ENCODE measurements around the gene MPP3. TPM values are rescaled to one million over a fixed set of nuclear protein-coding genes. Genes with fewer than 3 reads are reported as not detected.

MPP3 gene
- total RNA-seq, 6 donors from 2014 or later = 16.2 to 142 (median 38.5) TPM

- peak overlapping the region in 1 of 4 donors; percentile 2 for H3K27ac ChIP-seq
- no peak overlapping the region for H3K4me3 ChIP-seq
- no peaks in the 10 kb centered on the region for H3K9me3 ChIP-seq
- peaks cover 15 to 40% (median 20%) of the 10 kb centered on the region in 4 donors for H3K4me1 ChIP-seq
- WGBS, 2 donors = 68 to 80% methylated on average over 5 of the region's 5 CpGs
- H3K36me3 ChIP-seq = peaks cover 4 to 74% (median 40%) of the 10 kb centered on the region in 4 donors
- no peak for DNase-seq
- TF ChIP-seq POLR2A (IDR thresholded peaks at IDR 0.05) (no peak), CTCF (IDR thresholded peaks at IDR 0.05) (no peak), POLR2AphosphoS5 (IDR thresholded peaks at IDR 0.05) (no peak), EP300 (IDR thresholded peaks at IDR 0.05) (no peak)
- no peaks in the 10 kb centered on the region for H3K27me3 ChIP-seq
- no peak for ATAC-seq (ENCODE audit: low FRiP score in 2 of 2)
These were observed 65.3 kb downstream of the MPP3 start for GRCh38 chr17:43767713-43768059.

DNA sequence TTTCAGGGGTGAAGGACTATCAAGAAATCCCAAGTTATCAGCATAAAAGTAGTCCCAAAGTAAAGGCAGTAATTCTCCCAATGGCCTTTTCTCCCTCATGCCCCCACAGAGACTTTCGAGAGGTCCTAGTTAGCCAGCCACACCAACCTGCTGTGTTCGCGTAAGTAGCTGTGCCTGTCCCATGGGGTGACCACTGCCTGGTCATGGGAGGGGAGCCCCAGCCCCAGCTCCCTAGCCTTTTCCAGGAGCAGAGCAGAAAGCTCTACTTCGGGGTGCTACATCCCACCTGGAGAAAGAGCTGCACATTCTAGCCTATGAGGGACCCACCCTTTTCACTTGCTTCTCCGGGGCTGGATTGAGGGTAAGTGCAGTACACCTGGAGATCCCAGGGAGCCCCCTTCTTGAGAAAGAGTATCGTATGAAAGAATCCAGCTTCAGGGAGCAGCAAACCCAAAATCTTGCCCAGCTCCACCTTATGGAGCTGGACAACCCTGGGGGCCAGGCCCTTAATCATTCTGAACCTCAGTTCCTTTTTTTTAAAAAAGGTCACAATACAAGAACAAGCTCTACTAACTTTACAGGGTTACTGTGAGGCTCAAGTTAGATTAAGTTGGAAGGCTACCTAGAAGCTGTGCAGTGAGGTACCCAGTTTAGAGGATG lies 65.8 kb downstream of the MPP3 start:
- ATAC-seq (ENCODE audit: low FRiP score in 2 of 2) = no peak
- no peak for DNase-seq
- peak overlapping the region in 2 of 4 donors; percentile 2 for H3K27ac ChIP-seq
- 65 to 70% methylated on average over 4 to 6 of the region's 6 CpGs for WGBS, 2 donors
- H3K4me3 ChIP-seq = no peak overlapping the region
- H3K27me3 ChIP-seq = no peaks in the 10 kb centered on the region
- peaks cover 4 to 69% (median 35%) of the 10 kb centered on the region in 4 donors for H3K36me3 ChIP-seq
- peaks cover 13 to 35% (median 18%) of the 10 kb centered on the region in 4 donors for H3K4me1 ChIP-seq
- TF ChIP-seq POLR2AphosphoS5 (IDR thresholded peaks at IDR 0.05) (no peak), EP300 (IDR thresholded peaks at IDR 0.05) (no peak), POLR2A (IDR thresholded peaks at IDR 0.05) (no peak), CTCF (IDR thresholded peaks at IDR 0.05) (no peak)
- H3K9me3 ChIP-seq = no peaks in the 10 kb centered on the region

DNA sequence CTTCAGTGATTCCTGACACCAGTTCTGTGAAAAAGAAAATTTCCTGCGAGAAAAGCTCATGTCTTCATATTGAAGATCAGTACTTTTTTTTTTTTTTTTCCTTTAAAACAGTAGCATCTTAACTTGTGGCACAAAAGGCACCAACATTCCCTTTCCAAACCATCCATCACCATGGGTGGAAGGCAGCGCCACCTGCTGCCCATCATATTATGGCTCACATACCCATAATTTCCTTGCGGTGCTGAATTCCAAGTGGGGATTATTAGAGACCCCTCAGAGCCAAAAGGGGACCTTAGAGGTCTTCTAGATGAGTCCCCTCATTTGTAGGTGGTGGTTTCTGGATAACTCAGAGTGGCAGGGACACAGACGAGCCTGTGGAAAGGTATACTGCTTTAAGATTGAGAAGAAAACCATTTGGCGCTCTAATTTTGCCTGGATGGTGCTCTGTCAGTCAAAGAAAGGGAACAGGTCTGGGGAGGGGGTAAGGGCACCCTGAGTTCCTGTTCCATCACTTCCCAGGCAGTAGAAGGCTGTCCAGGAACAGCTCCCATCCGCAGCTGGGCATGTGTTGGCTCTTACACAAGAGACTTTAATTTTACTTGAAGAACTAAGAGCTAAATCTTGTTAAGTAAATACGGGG lies 66.4 kb downstream of the MPP3 start:
- ATAC-seq (ENCODE audit: low FRiP score in 2 of 2) (peak in 1 of 2 donors; percentile 60), DNase-seq (peak in 1 of 2 donors; percentile 47)
- WGBS, 2 donors = 51 to 55% methylated on average over 7 of the region's 7 CpGs
- Histone ChIP-seq H3K36me3 (peaks cover 4 to 63% (median 29%) of the 10 kb centered on the region in 4 donors), H3K9me3 (no peaks in the 10 kb centered on the region), H3K27me3 (no peaks in the 10 kb centered on the region), H3K27ac (no peak overlapping the region), H3K4me1 (peaks cover 13 to 33% (median 18%) of the 10 kb centered on the region in 4 donors), H3K4me3 (no peak overlapping the region)
- no peak for TF ChIP-seq EP300 (IDR thresholded peaks at IDR 0.05)
- TF ChIP-seq CTCF (IDR thresholded peaks at IDR 0.05) = peak; percentile 39 to 76 (median 58)

GRCh38 chr17:43760254-43760852 lies 72.6 kb downstream of the MPP3 start:
- peak in 1 of 2 donors; percentile 93 for DNase-seq
- 4 to 5% methylated on average over 10 of the region's 10 CpGs for WGBS, 2 donors
- Histone ChIP-seq H3K27me3 (no peaks in the 10 kb centered on the region), H3K27ac (no peak overlapping the region), H3K36me3 (peaks cover 0 to 8% (median 0%) of the 10 kb centered on the region in 4 donors), H3K4me1 (peaks cover 4 to 19% (median 6%) of the 10 kb centered on the region in 4 donors), H3K4me3 (no peak overlapping the region), H3K9me3 (no peaks in the 10 kb centered on the region)
- no peak for TF ChIP-seq EP300 (IDR thresholded peaks at IDR 0.05)
- TF ChIP-seq CTCF (IDR thresholded peaks at IDR 0.05) = peak; percentile 92 to 98 (median 96)
- no peak for TF ChIP-seq POLR2AphosphoS5 (IDR thresholded peaks at IDR 0.05)
- peak; percentile 92 to 94 for ATAC-seq (ENCODE audit: low FRiP score in 2 of 2)

Measured in upper lobe of left lung (tissue), 6 donors.